Tibial nerve (tissue), 4 donors: ENCODE measurements around the gene ZNF142.

Experiments
- CTCF ChIP-seq, 5 experiments: fragments of 200-600 bp in 3 of 5; fragments of 450-650 bp in 2 of 5; sonication (generic) in 3 of 5; IDR thresholded peaks; one replicate each; pipeline ENCODE4 v1.5.1; 2016 to 2019; ENCODE audit warnings: antibody characterized with exemption in 5 of 5, mild to moderate bottlenecking in 3 of 5, moderate library complexity in 2 of 5
- EP300 ChIP-seq, 2 donors: sonication (generic); formaldehyde crosslinking; IDR thresholded peaks; one replicate each; pipeline ENCODE4 v1.6.1; 2017; ENCODE audit warnings: antibody characterized with exemption in 2 of 2, mild to moderate bottlenecking in 1 of 2

GRCh38 chr2:218621007-218621406 lies 38.4 kb downstream of the ZNF142 start:
- TF ChIP-seq EP300 (IDR thresholded peaks at IDR 0.05) (no peak), CTCF (IDR thresholded peaks at IDR 0.05) (no peak)
